ENCODE results near the gene BMP15. TPM values are rescaled to one million over a fixed set of nuclear protein-coding genes. Genes with fewer than 3 reads are reported as not detected.

BMP15 gene
- not detected in 2 replicates for total RNA-seq

DNA sequence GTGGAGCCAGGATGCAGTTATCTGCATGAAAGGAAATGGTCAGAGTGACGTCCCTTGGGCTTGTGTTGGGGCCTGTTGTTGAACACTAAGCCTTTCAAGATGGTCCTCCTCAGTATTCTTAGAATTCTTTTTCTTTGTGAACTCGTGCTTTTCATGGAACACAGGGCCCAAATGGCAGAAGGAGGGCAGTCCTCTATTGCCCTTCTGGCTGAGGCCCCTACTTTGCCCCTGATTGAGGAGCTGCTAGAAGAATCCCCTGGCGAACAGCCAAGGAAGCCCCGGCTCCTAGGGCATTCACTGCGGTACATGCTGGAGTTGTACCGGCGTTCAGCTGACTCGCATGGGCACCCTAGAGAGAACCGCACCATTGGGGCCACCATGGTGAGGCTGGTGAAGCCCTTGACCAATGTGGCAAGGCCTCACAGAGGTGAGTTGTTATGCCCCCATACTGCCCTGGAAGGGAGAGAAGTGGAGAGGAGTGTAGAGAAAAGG, at the start of gene BMP15:
Gene BMP15 (plus strand): TSS at position 51 of the 492 bp plus-strand sequence. CDS start 49 bp downstream, at position 100.
- no peak for DNase-seq (ENCODE audit: low read depth)
- TF ChIP-seq, protein P1, sequence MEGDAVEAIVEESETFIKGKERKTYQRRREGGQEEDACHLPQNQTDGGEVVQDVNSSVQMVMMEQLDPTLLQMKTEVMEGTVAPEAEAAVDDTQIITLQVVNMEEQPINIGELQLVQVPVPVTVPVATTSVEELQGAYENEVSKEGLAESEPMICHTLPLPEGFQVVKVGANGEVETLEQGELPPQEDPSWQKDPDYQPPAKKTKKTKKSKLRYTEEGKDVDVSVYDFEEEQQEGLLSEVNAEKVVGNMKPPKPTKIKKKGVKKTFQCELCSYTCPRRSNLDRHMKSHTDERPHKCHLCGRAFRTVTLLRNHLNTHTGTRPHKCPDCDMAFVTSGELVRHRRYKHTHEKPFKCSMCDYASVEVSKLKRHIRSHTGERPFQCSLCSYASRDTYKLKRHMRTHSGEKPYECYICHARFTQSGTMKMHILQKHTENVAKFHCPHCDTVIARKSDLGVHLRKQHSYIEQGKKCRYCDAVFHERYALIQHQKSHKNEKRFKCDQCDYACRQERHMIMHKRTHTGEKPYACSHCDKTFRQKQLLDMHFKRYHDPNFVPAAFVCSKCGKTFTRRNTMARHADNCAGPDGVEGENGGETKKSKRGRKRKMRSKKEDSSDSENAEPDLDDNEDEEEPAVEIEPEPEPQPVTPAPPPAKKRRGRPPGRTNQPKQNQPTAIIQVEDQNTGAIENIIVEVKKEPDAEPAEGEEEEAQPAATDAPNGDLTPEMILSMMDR (IDR thresholded peaks at IDR 0.05; ENCODE audit: insufficient read depth, low read length, poor library complexity, severe bottlenecking), result no peak
- Histone ChIP-seq H3K4me3 (ENCODE audit: low read depth, low read length) (no peak within 1 kb of the TSS), H3K27me3 (ENCODE audit: control insufficient read depth, insufficient read depth, low read length) (no peaks in the 10 kb centered on the region), H3K36me3 (ENCODE audit: control insufficient read depth, insufficient read depth, low read length) (no peaks in the 10 kb centered on the region)

DNA sequence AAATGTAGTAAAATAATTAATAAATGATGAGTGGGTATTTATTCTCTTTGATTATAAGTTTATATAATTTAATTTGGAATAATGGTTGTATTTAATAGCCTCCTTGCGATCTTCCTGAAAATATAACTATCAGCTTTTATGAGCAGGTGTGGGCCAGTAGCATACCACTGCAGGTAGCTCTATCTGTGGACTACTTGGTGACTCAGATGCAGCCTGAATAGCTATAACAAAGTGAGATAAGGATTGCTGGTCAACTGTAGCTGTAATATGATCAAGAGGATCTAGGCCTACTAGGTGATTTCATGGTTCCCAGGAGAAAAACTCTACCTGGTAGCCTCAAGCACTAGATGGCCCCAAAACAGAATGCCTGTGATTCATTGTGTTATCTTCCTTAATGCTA, 47.1 kb upstream of the BMP15 start:
- H3K27me3 ChIP-seq (ENCODE audit: control insufficient read depth, insufficient read depth, low read length), result no peaks in the 10 kb centered on the region

DNA sequence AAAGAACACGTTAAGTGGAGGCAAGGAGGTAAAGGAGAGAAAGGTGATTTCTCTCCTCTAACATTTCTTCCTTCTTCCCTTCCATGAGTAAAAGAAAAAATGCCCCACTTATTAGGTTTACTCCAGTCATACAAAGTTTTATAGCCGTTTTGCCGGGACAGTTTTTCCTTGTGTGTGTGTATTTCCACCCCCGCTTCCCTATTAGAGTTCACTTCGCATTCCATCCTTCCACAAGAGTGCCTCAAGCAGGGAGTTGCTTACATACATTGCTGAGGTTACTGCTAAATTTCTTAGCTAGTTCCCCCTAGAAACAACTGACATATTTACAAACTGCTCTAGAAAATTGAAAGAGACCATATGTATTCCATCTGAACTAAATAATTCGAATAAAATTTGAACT, 45.2 kb upstream of the BMP15 start:
- Histone ChIP-seq H3K4me3 (ENCODE audit: low read depth, low read length) (no peak overlapping the region), H3K27me3 (ENCODE audit: control insufficient read depth, insufficient read depth, low read length) (no peaks in the 10 kb centered on the region), H3K36me3 (ENCODE audit: control insufficient read depth, insufficient read depth, low read length) (no peaks in the 10 kb centered on the region)
- no peak for DNase-seq (ENCODE audit: low read depth)
- TF ChIP-seq, protein P1 (IDR thresholded peaks at IDR 0.05; ENCODE audit: insufficient read depth, low read length, poor library complexity, severe bottlenecking), result no peak

More for the DNA sequence above, 47.1 kb upstream of the BMP15 start:
- no peak for DNase-seq (ENCODE audit: low read depth)
- TF ChIP-seq, protein P1 (IDR thresholded peaks at IDR 0.05; ENCODE audit: insufficient read depth, low read length, poor library complexity, severe bottlenecking), result no peak
- Histone ChIP-seq H3K4me3 (ENCODE audit: low read depth, low read length) (no peak overlapping the region), H3K36me3 (ENCODE audit: control insufficient read depth, insufficient read depth, low read length) (no peaks in the 10 kb centered on the region)

DNA sequence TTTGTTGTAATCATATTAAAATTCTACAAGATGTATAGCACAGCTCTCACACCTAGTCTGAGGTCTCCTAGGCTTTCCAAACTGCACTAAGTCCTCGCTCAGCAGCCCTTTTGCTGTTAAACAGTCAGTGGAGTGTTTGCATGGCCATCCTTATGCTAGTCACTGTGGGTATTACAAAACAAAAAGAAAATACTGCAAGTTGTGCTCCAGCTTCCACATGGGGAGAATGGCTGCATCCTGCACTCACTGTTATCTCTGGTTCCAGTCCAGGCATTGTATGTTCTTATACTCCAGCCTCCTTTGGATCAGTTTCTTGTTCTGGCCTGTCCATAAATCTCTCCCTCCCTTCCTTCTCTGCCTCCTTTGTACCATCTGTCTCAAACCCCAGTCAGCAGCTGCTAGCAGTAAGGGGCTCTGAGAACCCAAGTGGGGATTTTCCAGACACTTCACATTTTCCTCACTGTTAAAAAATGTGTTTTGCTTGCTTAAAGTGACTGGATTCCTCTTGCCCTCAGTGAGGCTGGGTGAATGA, 38.5 kb upstream of the BMP15 start:
- no peak for DNase-seq (ENCODE audit: low read depth)
- H3K27me3 ChIP-seq (ENCODE audit: control insufficient read depth, insufficient read depth, low read length), result no peaks in the 10 kb centered on the region
- TF ChIP-seq, protein P1 (IDR thresholded peaks at IDR 0.05; ENCODE audit: insufficient read depth, low read length, poor library complexity, severe bottlenecking), result no peak
- no peak overlapping the region for H3K4me3 ChIP-seq (ENCODE audit: low read depth, low read length)
- H3K36me3 ChIP-seq (ENCODE audit: control insufficient read depth, insufficient read depth, low read length), result no peaks in the 10 kb centered on the region

DNA sequence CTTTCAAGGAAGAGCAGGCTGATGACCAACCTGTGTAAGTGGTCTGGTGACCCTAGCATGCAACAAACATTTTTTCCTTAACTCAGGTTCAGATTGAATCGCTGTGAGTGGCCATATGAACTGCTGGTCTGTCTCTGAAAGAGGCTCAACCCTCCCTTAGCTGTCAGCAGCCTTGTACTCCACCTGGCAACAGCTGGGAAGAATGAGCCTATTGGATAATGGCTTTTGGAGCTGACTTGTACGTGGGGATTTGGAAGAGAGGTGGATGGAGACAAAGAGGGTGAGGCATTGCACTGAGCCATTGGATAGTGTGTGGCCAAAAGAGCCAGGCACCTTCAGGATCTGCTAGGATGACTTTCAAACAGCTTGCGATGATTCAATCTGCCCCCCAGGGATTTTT, 35.7 kb upstream of the BMP15 start:
- DNase-seq (ENCODE audit: low read depth), result no peak
- H3K4me3 ChIP-seq (ENCODE audit: low read depth, low read length), result no peak overlapping the region

More for the DNA sequence above, 35.7 kb upstream of the BMP15 start:
- TF ChIP-seq, protein P1 (IDR thresholded peaks at IDR 0.05; ENCODE audit: insufficient read depth, low read length, poor library complexity, severe bottlenecking), result no peak
- Histone ChIP-seq H3K27me3 (ENCODE audit: control insufficient read depth, insufficient read depth, low read length) (no peaks in the 10 kb centered on the region), H3K36me3 (ENCODE audit: control insufficient read depth, insufficient read depth, low read length) (no peaks in the 10 kb centered on the region)
